GM19438 (cell line): ENCODE results near the gene ATP6V0D1.

Experiments used
- ATAC-seq: cut with Tn5 transposase; IDR thresholded peaks from one replicate; pipeline ENCODE4 v1.9.1; 2021; ENCODE audit warnings: low read depth; ENCODE audit not compliant: unreplicated experiment

Gene ATP6V0D1

GRCh38 chr16:67463691-67464090, 17.3 kb downstream of the ATP6V0D1 start:
- ATAC-seq: no peak

- ATAC-seq: no peak
Measured at GRCh38 chr16:67463059-67463458, 17.9 kb downstream of the ATP6V0D1 start.

DNA sequence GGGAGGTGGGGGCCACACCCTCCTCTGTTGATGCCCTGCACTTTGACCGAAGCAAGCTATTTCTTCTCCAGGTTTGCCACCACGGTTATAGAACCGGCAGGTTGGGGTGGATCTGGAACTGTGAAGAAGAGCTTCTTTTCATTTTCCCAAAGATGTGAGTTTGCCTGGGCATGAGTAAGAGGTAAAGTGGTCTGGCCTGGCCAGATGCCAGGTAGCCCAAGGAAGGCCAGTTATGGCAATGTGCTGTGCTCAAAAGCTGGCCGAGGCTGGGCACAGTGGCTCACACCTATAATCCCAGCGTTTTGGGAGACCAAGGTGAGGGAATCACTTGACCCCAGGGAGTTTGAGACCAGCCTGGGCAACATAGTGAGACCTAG, 18.7 kb downstream of the ATP6V0D1 start:
- no peak for ATAC-seq

GRCh38 chr16:67461600-67462278, 19.2 kb downstream of the ATP6V0D1 start:
- no peak for ATAC-seq

DNA sequence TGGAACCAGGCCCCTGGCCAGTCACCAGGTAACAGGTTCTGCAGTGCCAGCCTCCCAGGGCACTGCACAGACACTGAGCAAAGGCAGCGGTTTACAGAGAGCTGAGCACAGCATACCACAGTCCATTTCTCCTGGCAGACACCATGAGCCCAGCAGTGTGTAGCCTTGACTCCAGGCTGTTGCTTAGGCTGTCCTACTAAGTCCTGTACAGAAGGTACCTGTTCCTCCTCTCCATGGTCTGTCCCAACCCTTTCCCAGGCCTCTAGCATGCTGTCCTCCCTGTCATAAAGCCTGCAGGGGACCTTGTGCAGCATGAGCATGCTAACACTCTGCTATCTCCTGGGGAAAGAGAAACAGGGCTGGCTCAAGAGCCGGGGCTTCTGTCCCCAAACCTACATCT, 20.0 kb downstream of the ATP6V0D1 start:
- no peak for ATAC-seq

- no peak for ATAC-seq
Measured at GRCh38 chr16:67460168-67460567, 20.8 kb downstream of the ATP6V0D1 start.

DNA sequence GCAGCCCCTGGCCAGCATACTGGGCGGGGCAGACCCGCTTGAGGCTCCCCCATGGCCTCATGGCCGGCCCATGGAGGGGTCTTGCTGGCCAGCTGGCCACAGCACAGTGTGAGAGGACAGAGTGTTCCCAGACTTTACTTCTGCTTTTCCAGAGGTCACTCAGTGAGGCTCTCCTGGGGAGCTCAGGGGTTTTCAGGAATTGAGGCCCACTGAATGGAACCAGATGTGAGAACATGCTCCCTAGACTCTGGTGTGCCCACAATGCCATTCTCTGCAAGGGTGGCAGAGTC, 21.2 kb downstream of the ATP6V0D1 start:
- ATAC-seq: no peak

- no peak for ATAC-seq
Measured at GRCh38 chr16:67459066-67459860, 21.7 kb downstream of the ATP6V0D1 start.

DNA sequence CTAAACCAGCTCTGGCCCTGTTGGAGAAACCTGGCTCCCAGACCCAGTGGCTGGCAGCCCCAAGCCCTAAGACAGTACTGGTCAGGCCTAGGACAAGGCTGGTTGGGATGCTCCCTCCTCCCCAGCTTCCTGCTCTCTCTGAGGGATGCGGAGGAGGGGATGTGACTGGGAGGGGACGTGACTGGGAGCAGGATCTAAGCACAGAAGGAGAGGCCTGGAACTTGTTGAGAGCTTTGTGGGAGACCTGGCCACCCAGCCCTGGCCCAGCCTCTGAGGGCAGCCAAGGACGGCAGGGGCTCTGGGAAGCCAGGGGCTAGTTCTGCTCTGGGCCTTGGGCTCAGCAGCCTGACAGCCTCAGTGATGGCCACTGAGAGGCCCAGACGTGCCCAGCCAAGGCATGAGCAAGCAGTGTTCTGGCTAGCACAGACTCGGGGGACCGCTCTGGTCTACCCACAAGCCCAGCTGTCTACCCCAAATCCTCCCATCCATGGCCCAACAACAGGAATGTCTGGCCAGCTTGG, 22.8 kb downstream of the ATP6V0D1 start:
- ATAC-seq: no peak

- no peak for ATAC-seq
Measured at GRCh38 chr16:67457611-67458010, 23.3 kb downstream of the ATP6V0D1 start.

- ATAC-seq: no peak
Measured at GRCh38 chr16:67456391-67457081, 24.4 kb downstream of the ATP6V0D1 start.

DNA sequence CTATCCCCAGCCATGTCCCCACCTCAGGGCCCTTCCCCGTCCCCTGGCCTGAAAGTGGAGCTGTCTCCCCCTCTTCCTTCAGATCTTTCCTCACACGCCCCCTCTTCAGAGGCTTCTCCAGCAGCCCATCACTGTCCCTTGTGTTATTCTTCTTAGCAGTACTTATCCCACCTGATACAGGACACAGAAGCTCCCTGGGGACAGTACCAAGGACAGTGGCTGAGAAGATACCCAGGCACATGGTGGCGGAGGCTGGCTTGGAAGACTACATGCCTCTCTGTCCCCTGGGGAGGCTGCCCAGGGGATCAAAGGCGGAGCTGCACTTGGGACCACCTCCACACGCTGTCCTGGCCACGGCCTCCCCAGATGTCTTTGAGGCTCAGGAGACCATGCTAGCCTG, 26.1 kb downstream of the ATP6V0D1 start:
- ATAC-seq: no peak

- no peak for ATAC-seq
Measured at GRCh38 chr16:67454104-67454503, 26.9 kb downstream of the ATP6V0D1 start.

- ATAC-seq: no peak
Measured at GRCh38 chr16:67451704-67452435, 29.1 kb downstream of the ATP6V0D1 start.

DNA sequence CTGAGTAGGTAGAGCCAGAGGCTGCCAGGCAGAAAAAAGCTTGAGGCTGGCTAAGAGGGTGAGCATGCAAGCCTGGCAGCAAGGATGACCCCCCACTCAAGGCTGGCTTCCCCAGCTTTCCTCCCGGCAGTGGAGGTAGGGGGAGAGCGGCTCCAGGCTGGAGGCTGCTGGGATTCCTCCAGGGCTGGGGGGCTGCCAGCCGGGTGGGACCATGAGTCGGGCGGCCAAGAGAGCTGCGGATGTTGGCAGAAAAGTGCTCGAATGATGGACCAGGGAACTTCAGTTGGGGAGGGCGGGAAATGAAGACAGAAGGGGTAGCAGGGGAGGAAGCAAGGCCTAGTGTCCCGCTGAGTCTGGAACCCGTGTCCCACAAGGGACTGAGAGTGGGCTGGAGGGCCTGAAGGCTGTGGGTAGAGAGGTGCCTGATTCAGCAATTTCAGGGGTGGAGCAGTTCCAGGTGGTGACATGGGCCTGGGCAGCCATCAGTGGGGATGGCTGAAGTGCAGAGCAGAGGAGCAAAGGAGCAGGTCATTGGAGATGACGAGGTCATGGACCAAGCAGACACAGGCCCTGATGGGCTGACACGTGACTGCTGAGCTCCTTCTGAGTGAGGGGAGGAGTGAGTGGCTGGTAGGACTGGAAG, 29.8 kb downstream of the ATP6V0D1 start:
- ATAC-seq: no peak

DNA sequence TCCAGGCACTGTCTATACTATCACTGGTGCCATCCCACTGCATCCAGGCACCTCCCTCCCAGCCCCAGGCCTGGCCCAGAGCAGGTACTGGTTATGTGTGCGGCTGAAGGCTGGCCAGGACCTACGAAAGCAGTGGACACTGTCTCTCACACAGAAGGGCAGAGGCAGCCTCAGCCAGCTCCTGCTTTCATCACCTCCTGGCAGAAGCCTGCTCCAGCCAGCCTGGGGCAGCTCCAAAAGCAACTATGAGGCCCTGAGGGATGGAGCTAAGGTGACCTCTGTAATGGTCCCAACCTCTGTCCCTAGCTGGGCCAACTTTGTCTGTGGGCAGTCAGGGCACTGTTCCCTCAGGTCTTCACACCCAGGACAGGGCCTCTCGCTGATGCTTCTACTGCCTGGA, 31.2 kb downstream of the ATP6V0D1 start:
- ATAC-seq: no peak

DNA sequence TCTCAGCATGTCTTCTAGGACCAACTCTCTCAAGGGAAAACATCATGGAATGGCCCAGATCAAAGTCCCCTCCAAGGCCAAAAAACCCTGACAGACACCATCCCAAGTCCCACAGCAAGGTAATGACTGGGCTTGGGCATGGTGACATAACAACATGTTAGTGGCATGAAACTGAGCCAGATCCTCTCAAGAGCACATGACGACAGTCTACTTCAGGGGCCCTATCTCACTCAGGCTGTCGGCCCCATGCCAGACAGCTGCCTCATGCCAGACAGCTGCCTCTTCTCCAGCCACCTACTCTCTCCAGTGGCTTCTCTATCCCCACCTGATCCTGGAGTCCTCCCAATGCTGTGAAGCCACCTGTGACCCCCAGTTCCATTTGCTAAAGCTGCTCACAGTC, 31.6 kb downstream of the ATP6V0D1 start:
- no peak for ATAC-seq

DNA sequence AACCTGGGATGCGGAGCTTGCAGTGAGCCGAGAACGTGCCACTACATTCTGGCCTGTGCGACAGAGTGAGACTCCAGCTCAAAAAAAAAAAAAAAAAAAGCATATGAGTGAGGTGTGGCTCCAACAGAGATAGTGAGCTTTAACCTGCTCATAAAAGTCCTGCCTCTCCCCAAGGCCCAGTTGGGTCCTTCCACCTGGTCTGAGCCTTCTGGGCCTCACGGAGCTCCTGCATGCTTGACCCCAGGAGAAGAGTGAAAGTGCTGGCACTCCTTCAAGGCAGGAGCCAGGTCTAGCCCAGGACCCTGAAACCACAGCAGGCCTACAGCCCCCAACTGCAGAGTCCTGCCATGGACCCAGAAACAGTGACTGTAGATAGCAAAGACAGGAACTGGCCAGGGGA, 32.4 kb downstream of the ATP6V0D1 start:
- ATAC-seq: no peak

DNA sequence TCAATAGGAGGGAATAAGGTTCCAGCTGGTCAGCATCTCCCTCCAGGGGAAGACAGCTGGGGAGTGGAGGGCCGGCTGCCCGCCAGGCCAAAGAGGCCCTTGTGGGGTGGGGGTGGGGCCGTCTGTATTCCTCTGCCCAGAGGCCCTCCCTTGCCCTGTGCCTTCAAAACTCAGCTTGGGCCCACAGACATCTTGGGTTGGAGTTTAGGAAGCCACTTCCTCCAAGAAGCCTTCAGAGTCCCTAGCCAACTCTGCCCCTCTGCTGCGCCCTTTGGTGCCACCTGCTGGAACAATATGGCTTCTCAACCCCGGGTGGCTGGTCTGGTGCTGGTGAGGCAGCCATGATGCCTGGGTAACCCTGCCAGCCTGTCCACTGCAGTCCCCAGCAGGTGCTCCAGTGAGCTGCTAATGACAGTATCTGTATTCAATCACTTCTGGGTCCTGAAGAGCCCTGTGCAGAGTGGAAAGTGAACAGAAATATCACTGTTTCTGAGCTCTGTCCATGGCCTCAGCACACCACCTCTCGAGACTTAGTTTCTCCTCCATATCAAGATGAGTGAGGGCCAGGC, 33.4 kb downstream of the ATP6V0D1 start:
- no peak for ATAC-seq

DNA sequence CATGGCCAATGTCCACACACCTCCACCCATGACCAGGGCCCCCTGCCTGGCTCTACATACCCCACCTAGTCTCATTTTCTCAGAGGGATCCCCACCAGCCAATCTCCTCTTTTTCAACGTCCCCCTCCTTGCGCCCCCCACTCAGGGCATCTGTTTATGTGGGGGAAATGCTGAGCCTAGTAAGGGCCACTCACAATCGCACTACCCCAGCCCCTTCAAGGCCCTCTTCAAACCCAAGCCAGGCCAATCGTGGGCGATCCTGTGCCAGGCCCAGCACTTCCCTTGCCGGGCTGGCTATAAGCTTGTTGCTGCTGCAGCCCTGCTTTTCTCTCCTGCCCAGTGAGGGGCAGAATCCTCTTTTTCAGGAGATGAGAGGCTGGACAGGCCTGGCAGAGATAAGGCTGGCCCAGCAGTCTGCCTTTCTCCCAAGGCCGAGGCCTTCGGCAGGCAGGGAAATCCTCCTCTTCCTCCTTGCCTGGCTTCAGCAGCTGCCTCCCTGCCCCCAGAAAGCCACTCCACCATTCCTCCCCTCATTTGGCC, 33.9 kb downstream of the ATP6V0D1 start:
- no peak for ATAC-seq
